ENCODE measurements around the gene TWIST2. TPM values are rescaled to one million over a fixed set of nuclear protein-coding genes. Genes with fewer than 3 reads are reported as not detected.
A peak's percentile ranks its signal among the peaks of the same experiment; 100 is the strongest.

Gene TWIST2
- total RNA-seq, 4 donors from 2014 or later, result 90.8 to 141 (median 116) TPM

- no peak for TF ChIP-seq CTCF (IDR thresholded peaks at IDR 0.05)
- ATAC-seq (ENCODE audit: low FRiP score), result peak; percentile 7
- DNase-seq (ENCODE audit: low spot score), result no peak
These were observed 6.9 kb downstream of the TWIST2 start for GRCh38 chr2:238854699-238855229.

GRCh38 chr2:238855299-238855698 lies 7.4 kb downstream of the TWIST2 start:
- DNase-seq (ENCODE audit: low spot score), result no peak
- TF ChIP-seq CTCF (IDR thresholded peaks at IDR 0.05), result no peak

GRCh38 chr2:238855891-238856580 lies 8.2 kb downstream of the TWIST2 start:
- TF ChIP-seq CTCF (IDR thresholded peaks at IDR 0.05), result no peak
- DNase-seq (ENCODE audit: low spot score), result no peak
- no peak for ATAC-seq (ENCODE audit: low FRiP score)

More at GRCh38 chr2:238855299-238855698, 7.4 kb downstream of the TWIST2 start:
- peak; percentile 6 for ATAC-seq (ENCODE audit: low FRiP score)

GRCh38 chr2:238856713-238857567 lies 9.1 kb downstream of the TWIST2 start:
- no peak for TF ChIP-seq CTCF (IDR thresholded peaks at IDR 0.05)
- ATAC-seq (ENCODE audit: low FRiP score) (no peak), DNase-seq (ENCODE audit: low spot score) (no peak)

GRCh38 chr2:238857959-238858358 lies 10.1 kb downstream of the TWIST2 start:
- DNase-seq (ENCODE audit: low spot score), result no peak
- ATAC-seq (ENCODE audit: low FRiP score), result no peak
- TF ChIP-seq CTCF (IDR thresholded peaks at IDR 0.05), result no peak

GRCh38 chr2:238859636-238860347 lies 11.9 kb downstream of the TWIST2 start:
- TF ChIP-seq CTCF (IDR thresholded peaks at IDR 0.05), result no peak
- no peak for ATAC-seq (ENCODE audit: low FRiP score)
- no peak for DNase-seq (ENCODE audit: low spot score)

All from omental fat pad (tissue), 4 donors.